HepG2 (cell line): Measurements from ENCODE around the gene THOP1. TPM values are rescaled to one million over a fixed set of nuclear protein-coding genes. Genes with fewer than 3 reads are reported as not detected.
A peak's percentile ranks its signal among the peaks of the same experiment; 100 is the strongest.

ENCODE experiments used
- AGO2 ChIP-seq: fragments of 200-400 bp; formaldehyde crosslinking; optimal IDR thresholded peaks from 2 replicates; pipeline ENCODE3; 2017; ENCODE audit warnings: mild to moderate bottlenecking, low read depth, low read length, moderate library complexity
- CERS6 ChIP-seq: sonication (generic); formaldehyde crosslinking; IDR thresholded peaks from 2 replicates; pipeline ENCODE4 v1.5.0; 2020; ENCODE audit warnings: missing genetic modification reagents
- ELF1 ChIP-seq: sonication (generic); formaldehyde crosslinking; IDR thresholded peaks from 2 replicates; pipeline ENCODE4 v1.4.0; 2020; ENCODE audit warnings: missing genetic modification reagents
- HIC2 ChIP-seq: sonication (generic); formaldehyde crosslinking; IDR thresholded peaks from 2 replicates; pipeline ENCODE4 v1.9.0; 2022; ENCODE audit warnings: low read depth, missing genetic modification reagents
- HOXA9 ChIP-seq: sonication (generic); formaldehyde crosslinking; IDR thresholded peaks from 2 replicates; pipeline ENCODE4 v1.8.1; 2022; ENCODE audit warnings: missing genetic modification reagents, mild to moderate bottlenecking, moderate library complexity, borderline replicate concordance
- NFKB2 ChIP-seq: sonication (generic); formaldehyde crosslinking; IDR thresholded peaks from 2 replicates; pipeline ENCODE4 v1.4.0; 2020; ENCODE audit warnings: missing genetic modification reagents, borderline replicate concordance
- PHF20 ChIP-seq: sonication (generic); formaldehyde crosslinking; IDR thresholded peaks from 2 replicates; pipeline ENCODE4 v1.5.0; 2020; ENCODE audit warnings: mild to moderate bottlenecking, missing genetic modification reagents
- POGK ChIP-seq: sonication (generic); formaldehyde crosslinking; conservative IDR thresholded peaks from 2 replicates; pipeline ENCODE4 v1.8.0; 2022; ENCODE audit warnings: mild to moderate bottlenecking, moderate library complexity, missing genetic modification reagents
- RBFOX2 ChIP-seq: fragments of 200-400 bp; formaldehyde crosslinking; IDR thresholded peaks from 2 replicates; pipeline ENCODE4 v1.6.1; 2017; ENCODE audit warnings: low read depth, mild to moderate bottlenecking, low read length
- SIX1 ChIP-seq: sonication (generic); formaldehyde crosslinking; IDR thresholded peaks from 2 replicates; pipeline ENCODE4 v1.4.0; 2020; ENCODE audit warnings: missing genetic modification reagents, borderline replicate concordance
- TRAFD1 ChIP-seq: sonication (generic); formaldehyde crosslinking; IDR thresholded peaks from 2 replicates; pipeline ENCODE4 v1.5.1; 2020; ENCODE audit warnings: missing genetic modification reagents, mild to moderate bottlenecking, borderline replicate concordance
- ZBTB14 ChIP-seq: sonication (generic); formaldehyde crosslinking; IDR thresholded peaks from 2 replicates; pipeline ENCODE4 v1.4.0; 2020; ENCODE audit warnings: missing genetic modification reagents
- ZBTB4 ChIP-seq: sonication (generic); formaldehyde crosslinking; IDR thresholded peaks from 2 replicates; pipeline ENCODE4 v1.4.0; 2020; ENCODE audit warnings: missing genetic modification reagents, mild to moderate bottlenecking, borderline replicate concordance
- ZNF496 ChIP-seq: sonication (generic); formaldehyde crosslinking; IDR thresholded peaks from 2 replicates; pipeline ENCODE4 v1.8.1; 2023; ENCODE audit warnings: mild to moderate bottlenecking, moderate library complexity, missing genetic modification reagents; ENCODE audit not compliant: insufficient replicate concordance
- ZNF563 ChIP-seq: sonication (generic); formaldehyde crosslinking; IDR thresholded peaks from 2 replicates; pipeline ENCODE4 v1.8.0; 2022; ENCODE audit warnings: mild to moderate bottlenecking, moderate library complexity, missing genetic modification reagents
- ZSCAN21 ChIP-seq: sonication (generic); formaldehyde crosslinking; IDR thresholded peaks from 2 replicates; pipeline ENCODE4 v1.8.0; 2022; ENCODE audit warnings: mild to moderate bottlenecking, missing genetic modification reagents, moderate library complexity, borderline replicate concordance
- polyA plus RNA-seq, 8 experiments: library from polyadenylated mRNA; depleted of rRNA in 3 of 8; stranded (reverse) in 7 of 8; unstranded in 1 of 8; fragments of >200 nt; fragmentation: Illumina TruSeq in 4 of 8; extraction: Trizol in 4 of 8; gene quantifications; 2 replicates each; pipeline versions ENCODE4 v1.2.1 to v1.2.3, GENCODE V29; 2011 to 2016; ENCODE audit warnings: low read depth in 4 of 8, missing spikeins in 1 of 8, mixed read lengths in 1 of 8; ENCODE audit not compliant: insufficient read depth in 1 of 8
- total RNA-seq, 5 experiments: library from RNA; depleted of rRNA; stranded (reverse); fragments of >200 nt; fragmentation: Illumina TruSeq; extraction: Trizol; gene quantifications; 2 replicates each; pipeline ENCODE4 v1.2.3, GENCODE V29; 2016; ENCODE audit warnings: low read depth in 1 of 5

THOP1 gene
- total and polyA plus RNA-seq, 2 of the 13 experiments (the other 11 are each of a cell fraction or from before 2014, with no cell fraction given), result 74.4 to 116 TPM

GRCh38 chr19:2790557-2791271 is 5.4 kb downstream of the THOP1 start (continued):
- peak; percentile 71 for TF ChIP-seq AGO2
- TF ChIP-seq ZBTB4 (CRISPR knock-in tag), result peak; percentile 88; the same call in 1 of the 2 replicates
- TF ChIP-seq HIC2, result no peak
- TF ChIP-seq POGK (CRISPR knock-in tag), result no peak; the same call in 1 of the 2 replicates
- TF ChIP-seq ZBTB14 (CRISPR knock-in tag), result 0 out of 2 replicates have a peak, but pooled peaks have one; percentile 30
- peak; percentile 55; the same call in 1 of the 2 replicates for TF ChIP-seq RBFOX2
- peak; percentile 63; the same call in 1 of the 2 replicates for TF ChIP-seq ZSCAN21 (CRISPR knock-in tag)
- peak; percentile 64; the same call in 1 of the 2 replicates for TF ChIP-seq NFKB2 (CRISPR knock-in tag)
- no peak; the same call in 1 of the 2 replicates for TF ChIP-seq PHF20 (CRISPR knock-in tag)
- no peak for TF ChIP-seq HOXA9 (CRISPR knock-in tag)
- no peak for TF ChIP-seq TRAFD1 (CRISPR knock-in tag)
- peak; percentile 71; the same call in 1 of the 2 replicates for TF ChIP-seq ZNF563 (CRISPR knock-in tag)
- no peak for TF ChIP-seq ZNF496 (CRISPR knock-in tag)
- no peak for TF ChIP-seq SIX1 (CRISPR knock-in tag)
- peak; percentile 15; the same call in 1 of the 2 replicates for TF ChIP-seq ELF1 (CRISPR knock-in tag)
- TF ChIP-seq CERS6 (CRISPR knock-in tag), result no peak
